Stomach (tissue), 9 donors: ENCODE measurements around the gene ABTB2. TPM values are rescaled to one million over a fixed set of nuclear protein-coding genes. Genes with fewer than 3 reads are reported as not detected.

ENCODE experiments used
- DNase-seq, 2 donors: peaks; one replicate each; pipeline versions ENCODE4 v3.0.0 to v3.0.0-alpha.2; 2013 to 2019
- H3K27ac ChIP-seq, 5 donors: fragments of 200-600 bp in 4 of 5; sonication (generic) in 4 of 5; one replicate each; pipeline ENCODE4 v1.5.1; 2013 to 2019; ENCODE audit warnings: mild to moderate bottlenecking in 1 of 5, moderate library complexity in 1 of 5
- H3K27me3 ChIP-seq, 3 donors: fragments of 200-600 bp; sonication (generic); one replicate each; pipeline ENCODE4 v1.5.1; 2017 to 2019; ENCODE audit warnings: mixed run types in 1 of 3
- H3K36me3 ChIP-seq, 4 donors: fragments of 200-600 bp; sonication (generic); 1 replicate in 3 of 4; 2 replicates in 1 of 4; pipeline ENCODE4 v1.5.1; 2016 to 2019
- H3K4me1 ChIP-seq, 4 donors: fragments of 200-600 bp; sonication (generic); one replicate each; pipeline ENCODE4 v1.5.1; 2016 to 2019
- H3K4me3 ChIP-seq, 4 donors: fragments of 200-600 bp; sonication (generic) in 3 of 4; one replicate each; pipeline ENCODE4 v1.5.1; 2016 to 2019; ENCODE audit warnings: mild to moderate bottlenecking in 1 of 4
- H3K9me3 ChIP-seq, 4 donors: fragments of 200-600 bp; sonication (generic); one replicate each; pipeline ENCODE4 v1.5.1; 2016 to 2019
- CTCF ChIP-seq, 7 experiments: fragments of 450-650 bp in 4 of 7; fragments of 200-600 bp in 3 of 7; sonication (generic) in 3 of 7; IDR thresholded peaks; one replicate each; pipeline ENCODE4 v1.5.1; 2016 to 2019; ENCODE audit warnings: antibody characterized with exemption in 7 of 7, control low read depth in 2 of 7, mild to moderate bottlenecking in 1 of 7
- EP300 ChIP-seq: sonication (generic); formaldehyde crosslinking; IDR thresholded peaks from one replicate; pipeline ENCODE4 v1.6.1; 2017; ENCODE audit warnings: antibody characterized with exemption
- POLR2A ChIP-seq, 4 donors: fragments of 450-650 bp; IDR thresholded peaks; one replicate each; pipeline ENCODE4 v1.6.1; 2016; ENCODE audit warnings: antibody characterized with exemption in 4 of 4, control low read depth in 2 of 4, mild to moderate bottlenecking in 1 of 4, moderate library complexity in 1 of 4
- POLR2AphosphoS5 ChIP-seq, 3 donors: sonication (generic); formaldehyde crosslinking; IDR thresholded peaks; one replicate each; pipeline ENCODE4 v1.6.1; 2016; ENCODE audit warnings: antibody characterized with exemption in 3 of 3
- WGBS, 5 donors: extraction: QIAGEN DNeasy Blood & Tissue Kit in 3 of 5; methylation state at CpG; one replicate each; pipeline versions ENCODE4 v1.1.5 to v1.1.7; 2013 to 2018; 5-methylcytosine and 5-hydroxymethylcytosine counted together
- intact Hi-C: fragments of 100-400 bp; cut with DNase I; formaldehyde crosslinking; loops from one replicate; pipeline ENCODE4 v1.15.1; 2023; ENCODE audit warnings: low total_unique reads
- polyA plus RNA-seq, 3 donors: library from polyadenylated mRNA; stranded (reverse); fragments of 200-250 nt; gene quantifications; one replicate each; pipeline ENCODE4 v1.2.3, GENCODE V29; 2013
- total RNA-seq, 5 donors: library from RNA; depleted of rRNA; stranded (reverse); fragments of >200 nt; gene quantifications; one replicate each; pipeline versions ENCODE4 v1.1.0 to v1.2.3, GENCODE V29; 2014 to 2016
- donor health status: healthy with polysubstance abuse.
- donor health status: Bipolar disorder and iron deficiency.
- donor health status: healthy.

ABTB2 gene
- total and polyA plus RNA-seq, 8 donors, result 0.58 to 12.7 (median 2.2) TPM

DNA sequence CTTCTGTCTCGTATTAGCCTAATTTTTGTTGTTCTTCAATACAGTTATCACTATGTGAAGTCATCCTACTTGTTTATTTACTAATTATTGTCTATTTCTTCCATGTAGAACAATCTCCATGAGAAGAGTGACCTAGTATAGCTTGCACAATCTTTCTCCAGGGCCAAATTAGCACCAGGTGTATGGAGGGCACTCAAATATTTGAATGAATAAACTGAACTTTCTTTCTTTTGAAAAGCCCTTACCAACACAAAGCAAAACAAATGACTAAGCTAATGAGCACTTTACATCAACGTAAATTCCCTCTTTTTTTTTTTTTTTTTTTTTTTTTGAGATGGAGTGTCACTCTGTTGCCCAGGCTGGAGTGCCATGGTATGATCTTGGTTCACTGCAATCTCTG, 34.2 kb downstream of the ABTB2 start:
- peaks cover 0 to 43% (median 14%) of the 10 kb centered on the region in 4 donors for H3K4me1 ChIP-seq
- H3K27ac ChIP-seq, result peak overlapping the region in 2 of 5 donors; percentile 31 to 65
- WGBS, 5 donors, result 41 to 82% (median 68%) methylated on average over 2 of the region's 2 CpGs
- no peaks in the 10 kb centered on the region for H3K27me3 ChIP-seq
- intact Hi-C loops, result no loop called here
- no peak for TF ChIP-seq POLR2AphosphoS5 (IDR thresholded peaks at IDR 0.05)
- TF ChIP-seq POLR2A (IDR thresholded peaks at IDR 0.05), result no peak
- TF ChIP-seq CTCF (IDR thresholded peaks at IDR 0.05), result no peak
- TF ChIP-seq EP300, result no peak
- H3K36me3 ChIP-seq, result no peaks in the 10 kb centered on the region
- no peak overlapping the region for H3K4me3 ChIP-seq
- no peak for DNase-seq
- H3K9me3 ChIP-seq, result no peaks in the 10 kb centered on the region

DNA sequence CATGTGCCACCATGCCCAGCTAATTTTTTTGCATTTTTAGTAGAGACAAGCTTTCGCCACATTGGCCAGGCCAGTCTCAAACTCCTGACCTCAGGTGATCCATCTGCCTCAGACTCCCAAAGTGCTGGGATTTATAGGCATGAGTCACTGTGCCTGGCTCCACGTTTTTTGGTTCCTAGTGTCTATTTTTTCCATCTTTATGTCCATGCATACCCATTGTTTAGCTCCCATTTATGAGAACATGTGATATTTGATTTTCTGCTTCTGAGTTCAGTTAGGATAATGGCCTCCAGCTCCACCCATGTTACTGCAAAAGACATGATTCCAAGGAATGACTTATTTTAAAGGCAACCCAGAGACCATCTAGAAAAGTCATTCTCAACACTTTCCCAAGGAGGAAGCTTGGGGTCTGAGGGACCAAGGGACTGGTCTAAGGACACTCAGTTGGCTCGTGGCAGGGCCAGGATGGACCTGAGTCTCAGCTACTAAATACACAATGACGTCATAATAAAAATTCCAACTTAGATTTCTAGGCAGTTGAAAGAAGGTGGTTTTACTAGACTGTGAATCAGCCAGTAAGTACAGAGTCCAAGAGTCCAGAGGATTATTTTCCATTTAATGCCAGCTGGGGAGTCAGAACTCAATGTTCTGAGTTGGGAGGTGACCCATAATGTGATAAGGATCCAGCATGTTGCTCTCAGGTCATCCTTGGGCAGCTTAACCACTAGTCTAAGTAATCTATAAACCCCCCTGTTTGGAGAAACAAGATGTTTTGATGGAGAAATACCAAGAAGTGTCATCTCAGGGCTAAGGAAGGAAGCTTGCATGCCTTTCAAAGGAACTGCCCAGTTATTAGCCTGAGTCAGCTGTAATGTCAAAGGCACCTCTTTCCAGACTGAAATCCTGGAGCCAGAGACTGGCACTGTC, 39.4 kb downstream of the ABTB2 start:
- Histone ChIP-seq H3K36me3 (no peaks in the 10 kb centered on the region), H3K27ac (peak overlapping the region in 4 of 5 donors; percentile 7 to 44 (median 10)), H3K4me3 (no peak overlapping the region), H3K9me3 (no peaks in the 10 kb centered on the region), H3K4me1 (peaks cover 0 to 21% (median 6%) of the 10 kb centered on the region in 4 donors), H3K27me3 (no peaks in the 10 kb centered on the region)
- WGBS, 5 donors, result 49 to 57% (median 53%) methylated on average over 4 of the region's 4 CpGs
- intact Hi-C loops, result no loop called here
- TF ChIP-seq POLR2AphosphoS5 (IDR thresholded peaks at IDR 0.05), result peak in 1 of 3 donors; percentile 33
- no peak for TF ChIP-seq EP300
- DNase-seq, result no peak

DNA sequence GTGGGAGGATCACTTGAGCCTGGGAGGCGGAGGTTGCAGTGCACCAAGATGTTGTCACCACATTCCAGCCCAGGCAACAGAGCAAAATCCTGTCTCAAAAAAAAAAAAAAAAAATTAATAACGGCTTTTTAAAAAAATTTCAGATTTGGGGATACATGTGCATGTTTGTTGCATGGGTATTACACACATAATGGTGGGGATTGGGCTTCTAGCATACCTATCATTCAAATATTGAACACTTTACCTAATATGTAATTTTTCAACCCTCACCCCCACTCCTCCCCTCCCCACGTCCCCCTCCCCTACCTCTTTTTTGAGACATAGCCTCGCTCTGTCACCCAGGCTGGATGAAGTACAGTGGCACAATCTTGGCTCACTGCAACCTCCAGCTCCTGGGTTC, 40.1 kb downstream of the ABTB2 start:
- Histone ChIP-seq H3K36me3 (no peaks in the 10 kb centered on the region), H3K27me3 (no peaks in the 10 kb centered on the region), H3K4me1 (peaks cover 0 to 21% (median 6%) of the 10 kb centered on the region in 4 donors), H3K27ac (no peak overlapping the region), H3K9me3 (no peaks in the 10 kb centered on the region), H3K4me3 (no peak overlapping the region)
- intact Hi-C loops, result no loop called here
- TF ChIP-seq CTCF (IDR thresholded peaks at IDR 0.05) (no peak), EP300 (no peak), POLR2AphosphoS5 (IDR thresholded peaks at IDR 0.05) (no peak), POLR2A (IDR thresholded peaks at IDR 0.05) (no peak)
- DNase-seq, result no peak
- 78 to 87% (median 85%) methylated on average over 4 of the region's 4 CpGs for WGBS, 5 donors

- no peak overlapping the region for H3K27ac ChIP-seq
- H3K9me3 ChIP-seq, result no peaks in the 10 kb centered on the region
- no peak overlapping the region for H3K4me3 ChIP-seq
- TF ChIP-seq POLR2A (IDR thresholded peaks at IDR 0.05) (no peak), EP300 (no peak), POLR2AphosphoS5 (IDR thresholded peaks at IDR 0.05) (no peak), CTCF (IDR thresholded peaks at IDR 0.05) (no peak)
- intact Hi-C loops, result no loop called here
- no peaks in the 10 kb centered on the region for H3K27me3 ChIP-seq
- no peak for DNase-seq
- no peaks in the 10 kb centered on the region for H3K36me3 ChIP-seq
- peaks cover 0 to 21% (median 6%) of the 10 kb centered on the region in 4 donors for H3K4me1 ChIP-seq
These were observed 40.8 kb downstream of the ABTB2 start for GRCh38 chr11:34317036-34317360.
